Measurements from ENCODE around the gene ALPP.

DNA sequence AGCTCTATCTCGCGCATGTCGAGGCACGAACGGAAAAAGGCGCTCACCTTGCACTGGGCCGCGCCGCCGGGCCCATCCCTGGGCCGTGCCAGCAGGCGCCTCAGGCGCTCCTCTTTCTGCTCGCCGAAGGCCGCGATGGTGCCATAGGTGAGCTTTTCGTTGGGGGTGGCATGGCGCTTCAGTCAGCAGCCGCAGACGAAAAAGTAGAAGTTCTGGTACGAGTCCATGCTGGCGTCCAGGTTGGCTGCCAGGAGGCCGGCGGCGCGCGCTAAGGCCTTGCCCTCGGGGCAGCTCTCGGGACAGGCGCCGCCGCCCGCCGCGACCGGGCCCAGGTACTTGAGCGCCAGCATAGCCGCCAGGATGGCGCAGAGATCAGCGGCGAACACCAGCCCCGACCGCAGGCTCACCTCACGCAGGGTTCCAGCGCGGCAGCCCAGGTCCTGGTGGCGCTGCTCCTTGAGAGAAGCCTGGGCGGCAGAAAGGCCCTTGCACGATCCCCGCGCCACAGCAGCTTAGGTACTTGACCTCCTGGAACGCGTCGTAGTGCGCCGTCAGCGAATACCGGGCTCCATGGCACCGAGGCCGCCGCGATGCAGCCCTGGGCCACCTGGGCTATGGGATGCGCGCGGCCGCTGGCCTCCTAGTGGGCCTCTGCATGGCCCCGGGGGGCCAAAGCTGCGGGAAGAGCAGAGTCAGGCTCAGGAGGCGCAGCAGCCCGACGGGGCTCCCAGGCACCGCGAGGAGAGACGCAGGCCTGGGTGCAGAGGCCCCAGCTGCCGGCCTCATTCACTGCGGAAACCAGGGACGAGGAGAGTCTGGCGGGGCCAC, 40.9 kb downstream of the ALPP start:
- TF ChIP-seq EZH2phosphoT487 (IDR thresholded peaks at IDR 0.05; ENCODE audit: borderline replicate concordance, low read depth), result no peak
- TF ChIP-seq, protein P1, sequence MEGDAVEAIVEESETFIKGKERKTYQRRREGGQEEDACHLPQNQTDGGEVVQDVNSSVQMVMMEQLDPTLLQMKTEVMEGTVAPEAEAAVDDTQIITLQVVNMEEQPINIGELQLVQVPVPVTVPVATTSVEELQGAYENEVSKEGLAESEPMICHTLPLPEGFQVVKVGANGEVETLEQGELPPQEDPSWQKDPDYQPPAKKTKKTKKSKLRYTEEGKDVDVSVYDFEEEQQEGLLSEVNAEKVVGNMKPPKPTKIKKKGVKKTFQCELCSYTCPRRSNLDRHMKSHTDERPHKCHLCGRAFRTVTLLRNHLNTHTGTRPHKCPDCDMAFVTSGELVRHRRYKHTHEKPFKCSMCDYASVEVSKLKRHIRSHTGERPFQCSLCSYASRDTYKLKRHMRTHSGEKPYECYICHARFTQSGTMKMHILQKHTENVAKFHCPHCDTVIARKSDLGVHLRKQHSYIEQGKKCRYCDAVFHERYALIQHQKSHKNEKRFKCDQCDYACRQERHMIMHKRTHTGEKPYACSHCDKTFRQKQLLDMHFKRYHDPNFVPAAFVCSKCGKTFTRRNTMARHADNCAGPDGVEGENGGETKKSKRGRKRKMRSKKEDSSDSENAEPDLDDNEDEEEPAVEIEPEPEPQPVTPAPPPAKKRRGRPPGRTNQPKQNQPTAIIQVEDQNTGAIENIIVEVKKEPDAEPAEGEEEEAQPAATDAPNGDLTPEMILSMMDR (IDR thresholded peaks at IDR 0.05), result no peak
- no peak for TF ChIP-seq GATA2 (CRISPR knock-in tag; IDR thresholded peaks at IDR 0.05)
- TF ChIP-seq FOXM1 (IDR thresholded peaks at IDR 0.05; ENCODE audit: low read depth), result no peak
- TF ChIP-seq GABPA (IDR thresholded peaks at IDR 0.05; ENCODE audit: low read depth), result no peak
